Naive thymus-derived CD4-positive, alpha-beta T cell (primary cell): ENCODE results near the gene RNGTT. TPM values are rescaled to one million over a fixed set of nuclear protein-coding genes. Genes with fewer than 3 reads are reported as not detected.
A peak's percentile ranks its signal among the peaks of the same experiment; 100 is the strongest.
"Not testable (repeated sequence)": the region's sequence is repeated elsewhere in the genome, so short reads cannot be mapped to it uniquely, and the experiment has no call there.

ENCODE experiments used
- ATAC-seq: fragments of 150-1000 bp; cut with Tn5 transposase; 2 replicates; pipeline ENCODE4 v1.10.0; 2021; ENCODE audit warnings: mild to moderate bottlenecking, moderate library complexity
- CTCF ChIA-PET: fragments of 350-600 bp; sonication (Branson Sonifier 250); formaldehyde crosslinking; loops from one replicate; lab custom pipeline; 2021; ENCODE audit warnings: antibody characterized with exemption; lab: Charles Lee
- POLR2A ChIA-PET: fragments of 350-600 bp; sonication (Branson Sonifier 250); formaldehyde crosslinking; loops from one replicate; lab custom pipeline; 2021; ENCODE audit warnings: antibody characterized with exemption, inconsistent platforms; lab: Charles Lee
- DNase-seq, 9 donors: peaks; one replicate each; pipeline versions ENCODE4 v3.0.0 to v3.0.0-alpha.2; 2020 to 2022; ENCODE audit warnings: mixed read lengths in 1 of 9
- H3K27ac ChIP-seq: one replicate; pipeline ENCODE4 v1.7.0; 2013; ENCODE audit warnings: mild to moderate bottlenecking, low read depth, low read length, moderate library complexity
- H3K27me3 ChIP-seq, 2 donors: one replicate each; pipeline ENCODE4 v1.7.0; 2013; ENCODE audit warnings: low read length in 2 of 2, mild to moderate bottlenecking in 2 of 2, moderate library complexity in 2 of 2; ENCODE audit not compliant: control insufficient read depth in 2 of 2, insufficient read depth in 2 of 2
- H3K36me3 ChIP-seq, 3 experiments: 1 replicate in 2 of 3; 2 replicates in 1 of 3; pipeline ENCODE4 v1.7.0; 2013; ENCODE audit warnings: low read length in 3 of 3, mild to moderate bottlenecking in 3 of 3, moderate library complexity in 1 of 3; ENCODE audit not compliant: insufficient read depth in 3 of 3, control insufficient read depth in 2 of 3
- H3K4me1 ChIP-seq, 2 donors: one replicate each; pipeline ENCODE4 v1.7.0; 2013; ENCODE audit warnings: low read length in 2 of 2, mild to moderate bottlenecking in 2 of 2, moderate library complexity in 1 of 2; ENCODE audit not compliant: control insufficient read depth in 2 of 2, insufficient read depth in 2 of 2
- H3K4me3 ChIP-seq: 2 replicates; pipeline ENCODE4 v1.7.0; 2013; ENCODE audit warnings: mild to moderate bottlenecking, low read length
- H3K9me3 ChIP-seq, 3 experiments: 1 replicate in 2 of 3; 2 replicates in 1 of 3; pipeline ENCODE4 v1.7.0; 2013; ENCODE audit warnings: low read length in 3 of 3; ENCODE audit not compliant: control insufficient read depth in 2 of 3
- H3K27ac Mint-ChIP-seq, 9 donors: one replicate each; pipeline ENCODE4 v1.8.0; 2020 to 2022; ENCODE audit warnings: mixed read lengths in 9 of 9, mild to moderate bottlenecking in 8 of 9, moderate library complexity in 5 of 9, inconsistent platforms in 2 of 9
- H3K27me3 Mint-ChIP-seq, 5 donors: one replicate each; pipeline ENCODE4 v1.8.0; 2021 to 2022; ENCODE audit warnings: mixed read lengths in 5 of 5, mild to moderate bottlenecking in 1 of 5
- H3K36me3 Mint-ChIP-seq, 5 donors: one replicate each; pipeline ENCODE4 v1.8.0; 2020 to 2022; ENCODE audit warnings: mixed read lengths in 5 of 5, mild to moderate bottlenecking in 3 of 5, inconsistent platforms in 1 of 5
- H3K4me1 Mint-ChIP-seq, 7 donors: one replicate each; pipeline ENCODE4 v1.8.0; 2020 to 2022; ENCODE audit warnings: mixed read lengths in 7 of 7, mild to moderate bottlenecking in 3 of 7, inconsistent platforms in 1 of 7
- H3K4me3 Mint-ChIP-seq, 10 donors: one replicate each; pipeline ENCODE4 v1.8.0; 2020 to 2022; ENCODE audit warnings: mild to moderate bottlenecking in 10 of 10, mixed read lengths in 10 of 10, moderate library complexity in 6 of 10, inconsistent platforms in 2 of 10
- H3K9me3 Mint-ChIP-seq, 11 donors: one replicate each; pipeline ENCODE4 v1.8.0; 2020 to 2022; ENCODE audit warnings: mixed read lengths in 11 of 11, mild to moderate bottlenecking in 4 of 11, inconsistent platforms in 1 of 11, moderate library complexity in 1 of 11
- intact Hi-C, 2 donors: fragments of 100-400 bp; cut with micrococcal nuclease; formaldehyde crosslinking; loops; one replicate each; pipeline ENCODE4 v1.15.1; 2023
- polyA plus RNA-seq, 2 donors: library from polyadenylated mRNA; unstranded; fragments of 300-500 nt; fragmentation: Illumina TruSeq; gene quantifications; one replicate each; pipeline ENCODE4 v1.2.3, GENCODE V29; 2021
- total RNA-seq, 6 experiments: library from RNA in 5 of 6; stranded (reverse) in 5 of 6; gene quantifications; 1 replicate in 5 of 6; 2 replicates in 1 of 6; pipeline ENCODE4 v1.2.3 and lab custom pipeline; 2021 to 2026

The RNGTT gene
- total and polyA plus RNA-seq, 7 experiments from 2014 or later, result 15.4 to 26.5 (median 19.3) TPM

DNA sequence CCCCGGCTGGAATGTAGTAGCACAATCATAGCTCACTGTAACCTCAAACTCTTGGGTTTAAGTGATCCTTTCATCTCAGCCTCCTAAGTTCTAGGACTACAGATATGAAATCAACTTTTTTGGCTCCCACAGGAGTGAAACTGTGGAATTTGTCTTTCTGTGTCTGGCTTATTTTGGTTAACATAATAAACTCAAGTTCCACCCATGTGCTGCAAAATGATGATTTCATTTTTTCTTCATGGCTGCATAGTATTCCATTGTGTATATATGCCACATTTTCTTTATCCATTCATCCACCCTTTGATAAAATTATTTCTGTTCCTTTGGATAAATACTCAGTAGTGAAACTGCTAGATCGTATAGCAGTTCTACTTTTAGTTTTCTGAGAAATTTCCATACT lies 29.9 kb downstream of the RNGTT start:
- H3K36me3 ChIP-seq, result peaks cover 0 to 40% (median 4%) of the 10 kb centered on the region in 3 experiments
- peaks cover 8 to 54% (median 28%) of the 10 kb centered on the region in 11 donors for H3K9me3 Mint-ChIP-seq
- no peaks in the 10 kb centered on the region for H3K27me3 Mint-ChIP-seq
- ATAC-seq (no peak), DNase-seq (no peak)
- peaks cover 0 to 5% (median 0%) of the 10 kb centered on the region in 3 experiments for H3K9me3 ChIP-seq
- H3K36me3 Mint-ChIP-seq, result peaks cover 43 to 87% (median 81%) of the 10 kb centered on the region in 5 donors
- CTCF ChIA-PET, result no interaction called here
- no peak overlapping the region for H3K27ac Mint-ChIP-seq
- no peaks in the 10 kb centered on the region for H3K27me3 ChIP-seq
- POLR2A ChIA-PET, result no interaction called here
- intact Hi-C loops, result no loop called here
- no peaks in the 10 kb centered on the region for H3K4me1 ChIP-seq
- H3K4me1 Mint-ChIP-seq, result peaks cover 0 to 11% (median 0%) of the 10 kb centered on the region in 7 donors
- H3K27ac ChIP-seq, result no peak overlapping the region
- no peak overlapping the region for H3K4me3 Mint-ChIP-seq
- H3K4me3 ChIP-seq, result no peak overlapping the region

GRCh38 chr6:88932019-88932418 lies 31.4 kb downstream of the RNGTT start:
- H3K36me3 Mint-ChIP-seq, result peaks cover 32 to 73% (median 66%) of the 10 kb centered on the region in 5 donors
- H3K4me3 Mint-ChIP-seq, H3K27ac Mint-ChIP-seq, POLR2A ChIA-PET, CTCF ChIA-PET, ATAC-seq, H3K4me3 ChIP-seq, intact Hi-C loops, H3K9me3 ChIP-seq, H3K27me3 ChIP-seq, DNase-seq, H3K27me3 Mint-ChIP-seq, H3K27ac ChIP-seq, H3K4me1 ChIP-seq: not testable (repeated sequence)
- peaks cover 0 to 47% (median 26%) of the 10 kb centered on the region in 11 donors for H3K9me3 Mint-ChIP-seq
- peaks cover 0 to 11% (median 0%) of the 10 kb centered on the region in 7 donors for H3K4me1 Mint-ChIP-seq
- peaks cover 0 to 28% (median 4%) of the 10 kb centered on the region in 3 experiments for H3K36me3 ChIP-seq

DNA sequence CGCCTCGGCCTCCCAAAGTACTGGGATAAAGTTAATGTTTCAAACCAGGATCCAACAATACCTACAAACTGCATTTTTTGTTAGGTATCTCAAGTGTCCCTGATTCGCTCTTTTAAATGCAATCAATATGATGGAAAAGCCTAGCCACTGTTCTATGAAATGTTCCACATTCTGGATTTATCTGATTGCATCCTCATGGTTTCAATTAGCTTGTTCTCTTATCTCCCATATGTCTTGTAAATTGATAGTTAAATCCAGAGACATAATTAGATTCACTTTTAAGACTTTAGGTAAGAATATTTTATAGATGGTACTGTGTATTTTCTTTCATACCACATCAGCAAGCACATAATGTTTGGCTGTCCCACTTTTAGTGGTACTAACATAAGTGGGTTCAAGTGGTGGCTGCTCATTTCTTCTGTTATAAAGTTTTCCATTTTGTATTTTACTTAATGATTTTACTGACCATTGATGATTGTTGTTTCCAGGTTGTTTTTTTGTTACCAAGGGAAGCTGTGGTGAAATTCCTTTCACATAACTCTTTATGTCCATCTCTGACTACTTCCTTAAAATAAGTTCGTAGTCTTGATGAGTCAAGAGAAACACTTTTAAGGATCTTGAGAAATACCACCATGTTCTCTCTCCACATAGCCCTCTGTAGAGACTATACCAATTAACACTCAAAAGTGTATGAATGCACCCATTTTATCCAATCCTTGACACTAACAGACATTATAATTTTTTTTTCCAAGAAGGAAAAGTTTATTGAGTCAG lies 40.5 kb downstream of the RNGTT start:
- Histone ChIP-seq H3K27me3 (no peaks in the 10 kb centered on the region), H3K9me3 (no peaks in the 10 kb centered on the region), H3K36me3 (peaks cover 0 to 21% (median 0%) of the 10 kb centered on the region in 3 experiments), H3K27ac (no peak overlapping the region), H3K4me3 (no peak overlapping the region), H3K4me1 (no peaks in the 10 kb centered on the region)
- H3K9me3 Mint-ChIP-seq, result no peaks in the 10 kb centered on the region
- H3K27me3 Mint-ChIP-seq, result no peaks in the 10 kb centered on the region
- H3K27ac Mint-ChIP-seq, result no peak overlapping the region
- DNase-seq (no peak), ATAC-seq (peak; percentile 77)
- H3K4me3 Mint-ChIP-seq, result no peak overlapping the region
- ChIA-PET POLR2A (no interaction called here), CTCF (no interaction called here)
- peaks cover 0 to 11% (median 4%) of the 10 kb centered on the region in 7 donors for H3K4me1 Mint-ChIP-seq
- intact Hi-C loops, result no loop called here
- peaks cover 0 to 44% (median 32%) of the 10 kb centered on the region in 5 donors for H3K36me3 Mint-ChIP-seq

DNA sequence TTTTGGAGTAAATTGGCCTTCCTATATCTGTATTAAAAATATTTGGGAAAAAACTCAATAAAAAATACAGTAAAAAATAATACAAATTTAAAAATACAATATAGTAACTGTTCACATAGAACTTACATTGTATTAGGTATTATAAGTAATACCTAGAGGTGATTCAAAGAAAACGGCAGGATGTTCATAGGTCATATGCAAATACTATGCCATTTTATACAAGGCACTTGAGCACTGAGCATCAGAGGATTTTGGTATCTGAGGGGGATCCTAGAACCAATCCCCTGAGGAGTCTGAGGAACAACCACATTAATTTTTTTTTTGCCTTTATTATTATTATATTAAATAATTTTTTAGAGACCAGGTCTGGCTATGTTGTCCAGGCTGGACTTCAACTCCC lies 41.7 kb downstream of the RNGTT start:
- ChIA-PET POLR2A (no interaction called here), CTCF (no interaction called here)
- Histone ChIP-seq H3K27ac (no peak overlapping the region), H3K4me1 (no peaks in the 10 kb centered on the region), H3K9me3 (no peaks in the 10 kb centered on the region), H3K27me3 (no peaks in the 10 kb centered on the region), H3K4me3 (no peak overlapping the region), H3K36me3 (peaks cover 0 to 21% (median 0%) of the 10 kb centered on the region in 3 experiments)
- no peak overlapping the region for H3K27ac Mint-ChIP-seq
- no peak for ATAC-seq
- DNase-seq, result no peak
- H3K4me3 Mint-ChIP-seq, result no peak overlapping the region
- intact Hi-C loops, result no loop called here
- H3K27me3 Mint-ChIP-seq, result no peaks in the 10 kb centered on the region
- peaks cover 0 to 2% (median 0%) of the 10 kb centered on the region in 11 donors for H3K9me3 Mint-ChIP-seq
- peaks cover 0 to 55% (median 36%) of the 10 kb centered on the region in 5 donors for H3K36me3 Mint-ChIP-seq
- H3K4me1 Mint-ChIP-seq, result peaks cover 6 to 23% (median 11%) of the 10 kb centered on the region in 7 donors

DNA sequence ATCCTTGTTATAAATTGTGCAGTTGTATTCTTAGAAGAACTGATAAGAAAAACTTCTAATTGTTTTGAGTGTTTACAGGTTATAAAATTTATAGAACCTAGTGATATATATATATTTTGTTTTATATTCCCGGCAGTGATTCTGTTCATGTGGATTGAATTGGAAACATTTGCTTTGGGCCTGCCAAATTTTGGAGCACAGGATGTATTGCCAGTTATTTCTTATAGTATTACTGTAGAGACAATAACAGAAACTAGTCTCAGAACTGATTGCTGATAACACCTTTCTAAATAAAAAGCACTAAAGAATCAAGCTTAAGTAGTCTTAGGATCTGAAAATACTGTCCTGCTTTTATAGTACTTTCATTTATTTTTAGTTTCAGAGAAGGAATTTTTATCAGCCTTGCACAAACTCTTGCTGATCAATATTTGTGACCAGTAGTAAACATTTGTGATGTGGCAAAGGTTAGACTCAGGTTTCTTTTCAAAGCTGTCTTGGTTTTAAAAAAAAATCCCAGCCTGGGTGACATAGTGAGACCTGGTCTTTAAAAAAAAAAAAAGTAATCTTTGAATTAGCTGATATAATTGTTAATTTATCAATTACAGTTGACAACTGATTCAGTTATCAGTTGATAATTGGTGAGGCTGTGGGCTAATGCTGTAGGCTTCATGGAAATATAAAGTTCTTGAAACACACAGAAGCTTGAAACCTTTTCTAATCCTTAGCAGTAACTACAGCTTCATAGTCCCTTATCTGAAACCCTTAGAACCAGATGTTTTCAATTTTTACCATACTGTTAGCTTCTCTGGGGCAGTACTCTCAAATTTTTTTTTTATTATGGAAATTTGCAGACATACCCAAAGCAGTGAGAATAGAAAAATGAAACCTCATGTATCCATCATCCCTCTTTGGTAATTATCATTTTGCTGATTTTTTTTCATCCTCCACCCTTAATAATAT lies 42.4 kb downstream of the RNGTT start:
- Mint-ChIP-seq H3K4me1 (peaks cover 6 to 24% (median 14%) of the 10 kb centered on the region in 7 donors), H3K27me3 (no peaks in the 10 kb centered on the region), H3K9me3 (peaks cover 0 to 2% (median 0%) of the 10 kb centered on the region in 11 donors), H3K27ac (no peak overlapping the region), H3K4me3 (no peak overlapping the region), H3K36me3 (peaks cover 0 to 53% (median 33%) of the 10 kb centered on the region in 5 donors)
- no peak overlapping the region for H3K4me3 ChIP-seq
- POLR2A ChIA-PET, result no interaction called here
- peaks cover 0 to 21% (median 0%) of the 10 kb centered on the region in 3 experiments for H3K36me3 ChIP-seq
- no peaks in the 10 kb centered on the region for H3K4me1 ChIP-seq
- ATAC-seq, result no peak
- no peaks in the 10 kb centered on the region for H3K9me3 ChIP-seq
- intact Hi-C loops, result no loop called here
- no peak overlapping the region for H3K27ac ChIP-seq
- no peaks in the 10 kb centered on the region for H3K27me3 ChIP-seq
- CTCF ChIA-PET, result no interaction called here
- no peak for DNase-seq

GRCh38 chr6:88920088-88920487 lies 43.3 kb downstream of the RNGTT start:
- Mint-ChIP-seq H3K27ac (no peak overlapping the region), H3K27me3 (no peaks in the 10 kb centered on the region), H3K36me3 (peaks cover 3 to 54% (median 40%) of the 10 kb centered on the region in 5 donors), H3K9me3 (peaks cover 0 to 5% (median 0%) of the 10 kb centered on the region in 11 donors), H3K4me3 (no peak overlapping the region), H3K4me1 (peaks cover 7 to 24% (median 14%) of the 10 kb centered on the region in 7 donors)
- ATAC-seq (no peak), DNase-seq (no peak)
- CTCF ChIA-PET, result interaction anchor here (0.6 kb wide), 1 partner anchor 1853 kb away, joined by 3 read pairs; no protein-coding TSS in a partner anchor
- intact Hi-C loops, result no loop called here
- Histone ChIP-seq H3K27ac (no peak overlapping the region), H3K27me3 (no peaks in the 10 kb centered on the region), H3K4me3 (no peak overlapping the region), H3K4me1 (no peaks in the 10 kb centered on the region), H3K9me3 (no peaks in the 10 kb centered on the region), H3K36me3 (peaks cover 0 to 17% (median 0%) of the 10 kb centered on the region in 3 experiments)
- POLR2A ChIA-PET, result no interaction called here
